ENCODE results near the gene TGM4.
"Not testable (repeated sequence)": the region's sequence is repeated elsewhere in the genome, so short reads cannot be mapped to it uniquely, and the experiment has no call there.

The TGM4 gene

GRCh38 chr3:44918087-44918486 is 43.7 kb downstream of the TGM4 start:
- DNase-seq: no peak

DNA sequence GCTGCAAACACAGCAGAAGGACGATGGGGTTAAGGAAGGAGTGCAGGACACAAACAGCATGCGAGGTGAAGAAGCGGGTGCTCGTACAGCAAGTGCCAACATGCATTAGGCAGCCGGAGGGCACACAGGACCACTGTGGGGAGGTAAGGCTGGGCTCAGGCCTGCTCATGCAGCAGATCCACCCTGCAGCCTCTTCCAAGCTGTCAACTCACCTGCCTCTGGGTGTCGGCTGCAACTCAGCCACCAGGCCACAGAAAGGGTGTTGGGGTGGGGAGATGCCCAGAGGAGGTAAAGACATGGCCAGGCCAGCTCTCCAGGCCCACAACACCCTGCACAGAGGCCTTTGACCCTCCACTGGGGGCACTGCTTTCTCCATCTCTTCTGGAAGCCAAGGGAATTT is 44.2 kb downstream of the TGM4 start:
- no peak for DNase-seq

DNA sequence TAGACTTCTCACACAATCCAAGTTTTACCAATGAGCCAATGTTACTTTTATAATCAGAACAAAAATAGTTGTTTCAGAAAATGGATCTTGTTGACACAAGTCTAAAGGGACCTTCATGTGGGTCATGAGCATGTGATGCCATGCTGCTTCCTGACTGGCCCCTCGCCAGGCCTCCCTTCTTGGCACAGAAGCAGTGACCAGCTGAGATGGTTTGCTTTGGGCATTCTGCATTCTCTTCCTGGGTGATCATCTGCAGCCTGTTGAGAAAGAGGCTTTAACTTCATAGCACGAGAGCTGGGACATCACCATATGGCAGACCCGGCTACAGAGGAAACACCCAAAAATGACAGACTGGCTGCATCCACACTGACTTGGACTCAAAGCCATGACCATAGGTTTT is 45.7 kb downstream of the TGM4 start:
- DNase-seq: no peak

- DNase-seq: no peak
These were observed 49.4 kb downstream of the TGM4 start for GRCh38 chr3:44923632-44924456.

GRCh38 chr3:44924457-44925084 is 50.2 kb downstream of the TGM4 start:
- no peak for DNase-seq

GRCh38 chr3:44926172-44926571 is 51.8 kb downstream of the TGM4 start:
- DNase-seq: no peak

DNA sequence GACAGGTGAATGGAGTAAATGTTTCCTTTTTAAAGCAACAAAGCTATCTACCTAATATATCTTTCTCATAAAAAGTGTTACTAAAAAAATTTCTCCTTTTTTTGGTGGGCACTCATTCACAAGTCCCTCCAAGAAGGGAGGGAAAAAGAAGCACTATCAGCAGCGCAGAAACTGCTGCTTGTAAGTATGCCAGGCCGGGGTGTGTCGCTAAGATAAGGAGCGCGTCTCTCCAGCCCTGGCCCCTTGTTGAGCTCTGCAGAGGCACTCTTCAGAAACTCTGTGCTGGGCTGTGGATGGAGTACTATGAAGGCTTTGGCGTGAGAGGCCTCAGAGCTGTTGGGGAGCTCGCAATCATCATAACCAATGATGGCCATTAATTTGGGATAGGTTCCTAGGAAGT is 52.5 kb downstream of the TGM4 start:
- DNase-seq: no peak

DNA sequence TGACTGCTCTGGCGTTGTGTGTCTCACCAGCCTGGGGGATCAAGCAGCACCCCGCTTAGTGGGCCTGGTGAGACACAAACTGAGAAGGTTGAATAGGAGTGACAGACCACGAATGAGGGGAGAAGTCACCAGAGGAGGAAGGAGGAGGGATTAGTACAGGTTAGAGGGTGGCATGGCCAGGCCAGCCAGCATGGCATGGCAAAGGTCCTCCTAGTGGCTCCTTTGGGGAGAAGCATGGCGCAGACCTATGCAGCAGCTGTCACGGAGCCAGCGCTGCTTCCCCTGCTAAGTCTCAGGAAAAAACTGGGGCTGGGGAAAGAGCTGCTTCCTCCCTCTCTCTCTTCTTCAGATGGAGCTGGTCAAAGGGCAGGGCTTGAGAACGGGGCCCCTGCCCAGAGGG is 53.0 kb downstream of the TGM4 start:
- DNase-seq: no peak

- DNase-seq: no peak
These were observed 55.4 kb downstream of the TGM4 start for GRCh38 chr3:44929782-44930181.

DNA sequence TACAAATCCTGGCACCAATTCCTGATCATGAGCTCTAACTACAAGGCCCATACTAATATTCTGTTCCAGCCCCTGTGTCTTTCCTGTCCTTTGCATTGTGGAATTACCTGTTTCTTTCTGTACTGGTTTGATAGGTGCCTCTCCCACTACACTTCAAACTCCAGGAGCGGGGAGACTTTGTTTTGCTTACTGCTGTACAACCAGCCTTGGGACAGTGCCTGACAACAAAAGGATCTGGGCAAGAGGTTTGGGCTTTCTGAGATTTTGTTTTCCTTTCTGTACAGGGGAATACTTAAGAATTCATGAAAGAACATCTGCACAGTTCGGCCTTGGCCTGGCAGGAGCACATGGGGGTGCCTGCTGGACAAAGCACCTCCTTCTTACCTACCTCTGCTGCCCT is 56.5 kb downstream of the TGM4 start:
- no peak for DNase-seq

DNA sequence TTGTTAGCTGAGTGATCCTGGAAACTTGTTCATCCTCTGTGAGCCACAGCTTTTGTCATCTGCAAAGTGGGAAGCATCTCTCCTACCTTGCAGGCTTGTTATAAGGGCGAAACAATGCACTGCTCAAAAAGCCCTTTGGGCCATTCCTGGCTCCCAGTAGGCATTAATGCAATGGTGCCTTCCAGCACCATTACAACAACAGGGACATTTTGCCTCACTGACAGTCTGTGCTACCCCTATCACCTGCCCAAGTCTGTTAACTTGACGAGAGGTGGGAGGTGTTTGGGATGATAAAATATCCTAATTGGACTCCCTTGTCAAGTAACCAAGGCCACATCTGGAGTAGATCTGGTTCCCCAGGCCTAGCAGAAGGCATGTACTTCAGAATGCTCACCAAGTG is 57.4 kb downstream of the TGM4 start:
- DNase-seq: no peak

- no peak for DNase-seq
These were observed 57.9 kb downstream of the TGM4 start for GRCh38 chr3:44932271-44932670.

- DNase-seq: no peak
These were observed 58.9 kb downstream of the TGM4 start for GRCh38 chr3:44932986-44933944.

DNA sequence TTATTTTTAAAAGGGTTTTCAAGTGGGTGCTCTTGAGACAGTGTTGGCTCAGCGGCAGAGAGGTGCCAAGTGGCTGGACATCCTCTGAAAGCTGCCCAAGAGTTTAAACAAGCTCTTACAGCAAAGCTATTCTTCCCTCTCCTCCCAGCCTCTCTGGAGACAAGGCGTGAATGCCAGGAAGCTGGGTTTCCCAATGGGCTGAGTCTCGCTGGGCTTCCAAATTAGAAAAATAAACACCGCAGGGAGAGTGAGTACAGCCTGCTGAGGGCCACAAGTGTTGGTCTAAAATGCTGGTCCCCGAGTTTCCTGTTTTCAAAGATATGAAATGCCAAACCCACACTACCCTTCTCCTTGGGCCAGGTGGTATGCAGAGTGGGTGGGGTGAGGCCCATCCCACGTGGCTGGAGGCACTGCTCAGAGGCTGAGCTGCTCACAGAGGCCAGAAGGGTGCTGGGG is 65.2 kb downstream of the TGM4 start:
- no peak for DNase-seq

GRCh38 chr3:44942202-44942921 is 68.0 kb downstream of the TGM4 start:
- DNase-seq: no peak

DNA sequence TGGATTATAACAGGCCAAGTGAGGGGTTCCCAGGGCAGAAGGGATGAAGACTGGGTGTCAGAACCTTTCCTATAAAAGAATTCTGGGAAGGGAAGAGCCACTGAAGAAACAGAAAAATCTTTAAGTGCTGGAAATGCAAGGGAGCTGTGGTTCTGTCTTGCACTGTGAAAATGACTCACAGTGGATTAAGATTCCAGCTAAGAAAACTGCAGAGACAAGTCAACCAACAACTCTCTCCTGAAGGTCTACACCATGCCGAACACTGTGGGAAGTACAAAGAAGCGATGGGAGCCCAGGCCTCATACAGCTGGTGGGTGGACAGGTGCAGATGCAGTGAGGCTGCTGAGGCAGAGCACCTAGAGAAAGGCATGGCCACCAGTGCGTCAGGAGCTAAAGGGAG is 73.8 kb downstream of the TGM4 start:
- no peak for DNase-seq

DNA sequence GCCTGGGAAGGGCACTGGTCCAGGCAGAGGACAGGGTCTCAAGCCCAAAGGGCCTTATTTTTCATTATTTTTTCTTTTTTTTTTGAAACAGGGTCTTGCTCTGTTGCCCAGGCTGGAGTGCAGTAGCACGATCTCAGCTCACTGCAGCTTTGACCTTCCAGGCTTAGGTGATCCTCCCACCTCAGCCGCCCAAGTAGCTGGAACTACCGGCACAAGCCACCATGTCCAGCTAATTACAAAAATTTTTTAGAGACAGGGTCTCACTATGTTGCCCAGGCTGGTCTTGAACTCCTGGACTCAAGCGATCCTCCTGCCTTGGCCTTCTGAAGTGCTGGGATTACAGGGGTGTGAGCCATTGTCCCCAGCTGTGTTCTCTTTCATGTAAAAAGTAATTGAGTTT is 75.4 kb downstream of the TGM4 start:
- not testable (repeated sequence) for DNase-seq

DNA sequence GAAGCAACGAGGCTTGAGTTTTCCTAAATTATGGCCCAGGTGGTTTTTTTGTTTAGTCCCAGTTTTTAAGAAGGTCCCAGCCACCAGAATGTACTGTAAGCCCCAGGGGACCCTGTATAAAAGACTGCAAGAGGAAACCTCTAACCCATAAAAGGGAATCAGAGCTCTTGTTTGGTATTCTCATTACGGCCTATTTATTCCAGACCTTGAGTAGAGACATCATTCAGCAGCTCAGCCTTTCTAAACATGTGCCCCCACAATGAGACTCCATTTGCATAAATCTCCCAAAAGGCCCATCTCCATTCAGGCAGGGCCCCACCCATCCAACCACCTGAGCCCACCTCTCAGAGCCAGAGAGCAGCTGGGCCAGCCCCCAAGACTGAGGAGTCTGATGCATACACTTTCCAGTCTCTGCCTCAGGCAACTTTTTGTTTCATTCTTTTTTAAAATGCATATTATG is 75.9 kb downstream of the TGM4 start:
- DNase-seq: no peak

DNA sequence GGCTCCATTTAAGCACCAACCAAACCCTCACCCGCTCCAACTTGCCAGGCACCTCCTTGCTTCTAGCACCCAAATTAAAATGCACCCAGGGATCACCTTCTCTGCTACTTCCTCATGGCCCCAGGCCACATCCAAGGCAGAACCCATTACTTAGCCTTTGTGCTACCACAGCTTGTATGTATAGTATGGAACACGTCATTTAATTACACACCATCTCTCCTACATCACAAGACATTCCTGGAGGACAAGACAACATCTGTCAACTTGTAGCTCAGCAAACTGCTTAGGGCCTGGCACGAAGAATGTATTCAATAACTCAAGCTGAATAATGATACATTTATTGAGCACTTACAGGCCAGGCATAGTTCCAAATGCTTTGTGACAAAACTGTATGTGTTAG is 78.3 kb downstream of the TGM4 start:
- DNase-seq: no peak

GRCh38 chr3:44954304-44954703 is 79.9 kb downstream of the TGM4 start:
- DNase-seq: no peak

DNA sequence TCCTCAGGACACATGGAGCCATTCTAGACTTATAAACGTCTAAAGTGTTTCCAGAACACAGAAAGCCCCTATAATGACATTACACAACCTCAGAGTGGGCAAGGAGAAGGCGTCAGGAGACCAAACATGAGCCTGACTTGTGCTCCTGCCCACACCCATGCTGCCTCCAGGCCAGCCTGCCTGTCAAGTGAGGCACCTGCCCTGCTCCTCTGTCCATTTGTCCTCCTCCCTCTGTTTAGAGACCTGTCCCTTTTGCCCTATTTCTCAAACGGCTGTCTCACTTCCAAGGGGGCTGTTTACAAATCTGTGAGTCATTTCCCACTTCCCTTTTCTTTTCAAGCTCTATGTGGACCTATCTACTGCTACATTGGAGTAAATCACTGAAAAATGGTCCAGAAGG is 80.6 kb downstream of the TGM4 start:
- DNase-seq: no peak

- DNase-seq: no peak
These were observed 81.5 kb downstream of the TGM4 start for GRCh38 chr3:44955917-44956316.

- no peak for DNase-seq
These were observed 83.6 kb downstream of the TGM4 start for GRCh38 chr3:44957986-44958385.
